ENCODE measurements around the gene OTOGL.

The OTOGL gene

DNA sequence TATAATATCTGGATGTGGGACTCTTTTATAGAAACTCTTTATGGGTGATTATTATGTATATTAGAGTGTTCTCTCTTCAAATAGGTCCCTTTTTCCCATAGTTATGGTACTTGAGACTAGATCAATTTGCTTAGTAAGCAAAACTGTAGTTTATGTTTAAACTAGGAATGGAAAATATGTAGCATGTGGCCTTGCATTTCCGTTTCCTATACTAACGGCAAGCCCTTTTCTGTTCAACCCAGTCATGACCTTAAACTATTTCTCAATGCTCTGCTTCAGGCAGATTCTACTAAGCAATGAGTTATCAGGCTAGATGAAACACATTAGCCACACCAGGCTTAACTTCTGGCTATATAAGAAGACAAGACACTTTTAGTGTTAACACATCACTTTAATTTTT, 84.6 kb downstream of the OTOGL start:
- DNase-seq (ENCODE audit: low read depth): peak; percentile 91
- H3K4me3 ChIP-seq (ENCODE audit: low read depth, low read length): no peak overlapping the region
- TF ChIP-seq, protein P1, sequence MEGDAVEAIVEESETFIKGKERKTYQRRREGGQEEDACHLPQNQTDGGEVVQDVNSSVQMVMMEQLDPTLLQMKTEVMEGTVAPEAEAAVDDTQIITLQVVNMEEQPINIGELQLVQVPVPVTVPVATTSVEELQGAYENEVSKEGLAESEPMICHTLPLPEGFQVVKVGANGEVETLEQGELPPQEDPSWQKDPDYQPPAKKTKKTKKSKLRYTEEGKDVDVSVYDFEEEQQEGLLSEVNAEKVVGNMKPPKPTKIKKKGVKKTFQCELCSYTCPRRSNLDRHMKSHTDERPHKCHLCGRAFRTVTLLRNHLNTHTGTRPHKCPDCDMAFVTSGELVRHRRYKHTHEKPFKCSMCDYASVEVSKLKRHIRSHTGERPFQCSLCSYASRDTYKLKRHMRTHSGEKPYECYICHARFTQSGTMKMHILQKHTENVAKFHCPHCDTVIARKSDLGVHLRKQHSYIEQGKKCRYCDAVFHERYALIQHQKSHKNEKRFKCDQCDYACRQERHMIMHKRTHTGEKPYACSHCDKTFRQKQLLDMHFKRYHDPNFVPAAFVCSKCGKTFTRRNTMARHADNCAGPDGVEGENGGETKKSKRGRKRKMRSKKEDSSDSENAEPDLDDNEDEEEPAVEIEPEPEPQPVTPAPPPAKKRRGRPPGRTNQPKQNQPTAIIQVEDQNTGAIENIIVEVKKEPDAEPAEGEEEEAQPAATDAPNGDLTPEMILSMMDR (conservative IDR thresholded peaks at IDR 0.05; ENCODE audit: low read depth, low read length): no peak

DNA sequence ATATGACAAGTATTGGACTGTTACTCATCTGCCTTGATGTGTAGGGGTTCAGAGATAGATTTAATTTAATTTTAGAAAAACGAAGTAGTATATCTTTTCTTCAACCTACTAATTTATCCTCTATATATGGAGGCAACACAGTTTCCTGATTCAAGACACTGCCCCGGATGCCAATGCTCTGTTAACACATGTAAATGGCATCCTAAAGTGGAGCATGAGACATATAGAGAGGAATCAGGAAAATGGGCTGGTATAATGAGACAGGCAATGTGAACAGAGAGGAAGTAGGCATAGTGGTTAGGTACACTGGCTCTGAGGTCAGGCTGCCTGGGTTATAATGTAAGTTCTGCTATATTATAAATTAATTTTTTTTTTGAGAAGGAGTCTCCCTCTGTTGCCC, 85.6 kb downstream of the OTOGL start:
- H3K4me3 ChIP-seq (ENCODE audit: low read depth, low read length): no peak overlapping the region
- no peak for DNase-seq (ENCODE audit: low read depth)
- TF ChIP-seq, protein P1 (conservative IDR thresholded peaks at IDR 0.05; ENCODE audit: low read depth, low read length): no peak

DNA sequence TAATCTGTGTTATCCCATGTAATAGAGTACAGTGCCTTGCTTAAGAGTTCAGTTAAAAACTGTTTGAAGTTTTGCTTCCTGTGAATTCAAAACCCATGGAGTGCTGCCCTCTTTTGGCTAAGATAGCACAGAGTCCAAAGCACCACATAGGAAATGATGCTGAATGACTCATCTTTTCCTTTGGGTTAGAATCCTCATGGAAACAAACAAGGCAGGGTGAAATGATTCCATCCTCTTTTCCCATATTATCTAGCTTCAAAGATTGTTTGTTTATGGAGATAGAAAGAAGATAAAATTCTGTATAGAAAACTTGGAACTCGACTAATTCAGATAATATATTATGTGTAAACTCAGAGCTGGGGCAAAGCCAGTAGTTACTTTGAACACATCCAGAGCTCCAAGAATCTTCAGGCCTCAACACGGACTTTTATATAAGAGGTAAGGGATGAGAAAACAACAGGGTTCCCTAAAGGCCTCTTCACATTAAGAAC, 87.4 kb downstream of the OTOGL start:
- TF ChIP-seq, protein P1 (conservative IDR thresholded peaks at IDR 0.05; ENCODE audit: low read depth, low read length): peak; percentile 84
- peak; percentile 96 for DNase-seq (ENCODE audit: low read depth)
- H3K4me3 ChIP-seq (ENCODE audit: low read depth, low read length): no peak overlapping the region

DNA sequence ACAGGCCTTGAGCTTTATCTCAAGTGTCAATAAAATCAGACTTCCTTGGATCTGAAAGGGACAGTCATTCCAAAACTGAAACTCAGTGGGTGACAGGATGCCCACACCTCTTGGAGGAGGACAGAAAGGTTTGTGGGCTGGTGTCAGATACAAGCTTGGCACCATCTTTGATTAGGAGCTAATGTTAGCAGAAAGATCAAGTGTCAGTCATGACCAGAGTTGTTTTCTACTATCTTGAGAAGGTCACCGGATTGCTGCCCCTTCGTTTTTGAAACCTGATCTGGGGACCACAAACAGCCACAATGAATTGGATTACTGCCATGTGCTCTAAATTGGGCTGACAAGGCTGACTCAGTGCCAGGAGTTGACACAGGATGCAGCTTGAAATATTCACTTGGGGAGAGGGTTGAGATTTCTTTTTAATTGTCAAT, 88.3 kb downstream of the OTOGL start:
- DNase-seq (ENCODE audit: low read depth): peak; percentile 76
- H3K4me3 ChIP-seq (ENCODE audit: low read depth, low read length): no peak overlapping the region
- TF ChIP-seq, protein P1 (conservative IDR thresholded peaks at IDR 0.05; ENCODE audit: low read depth, low read length): no peak

DNA sequence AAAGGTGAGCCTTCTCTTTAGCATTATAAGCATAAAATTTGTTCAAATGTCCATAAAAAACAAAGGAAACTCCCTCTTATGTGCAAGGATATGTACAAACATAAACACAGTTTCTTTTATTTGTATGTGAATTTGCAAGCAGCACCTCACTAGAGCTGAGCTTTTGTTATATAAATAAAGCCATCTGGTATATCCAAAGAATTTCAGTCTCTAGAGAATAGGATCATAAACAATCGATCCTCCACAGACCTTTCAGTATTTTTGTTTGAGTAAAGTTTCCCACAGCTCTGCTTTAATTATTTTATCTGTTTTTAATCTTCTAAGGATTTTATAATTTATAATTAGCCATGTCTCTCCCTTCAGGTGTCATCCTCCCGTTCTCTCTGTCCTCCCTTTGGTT, 89.2 kb downstream of the OTOGL start:
- no peak overlapping the region for H3K4me3 ChIP-seq (ENCODE audit: low read depth, low read length)
- TF ChIP-seq, protein P1 (conservative IDR thresholded peaks at IDR 0.05; ENCODE audit: low read depth, low read length): no peak
- DNase-seq (ENCODE audit: low read depth): no peak

DNA sequence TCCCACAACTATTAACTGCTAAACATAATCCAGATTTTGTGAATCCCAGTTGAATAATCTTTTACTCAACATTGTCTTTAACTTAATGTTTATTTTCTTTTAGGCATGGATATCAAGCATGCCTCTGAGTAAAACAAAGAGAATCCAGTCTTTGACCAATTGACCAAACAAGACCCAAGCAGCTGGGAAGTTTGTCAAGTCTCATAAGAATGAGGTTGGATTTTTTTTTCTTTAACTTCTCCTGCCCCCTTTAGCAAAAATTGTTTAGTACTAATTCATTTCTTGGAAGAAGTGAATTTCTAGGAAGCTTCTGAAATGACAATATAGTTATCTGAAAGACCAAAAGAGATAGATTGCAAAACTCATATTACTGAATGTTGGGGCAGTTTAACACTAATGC, 89.9 kb downstream of the OTOGL start:
- TF ChIP-seq, protein P1 (conservative IDR thresholded peaks at IDR 0.05; ENCODE audit: low read depth, low read length): no peak
- DNase-seq (ENCODE audit: low read depth): peak; percentile 77
- H3K4me3 ChIP-seq (ENCODE audit: low read depth, low read length): no peak overlapping the region

DNA sequence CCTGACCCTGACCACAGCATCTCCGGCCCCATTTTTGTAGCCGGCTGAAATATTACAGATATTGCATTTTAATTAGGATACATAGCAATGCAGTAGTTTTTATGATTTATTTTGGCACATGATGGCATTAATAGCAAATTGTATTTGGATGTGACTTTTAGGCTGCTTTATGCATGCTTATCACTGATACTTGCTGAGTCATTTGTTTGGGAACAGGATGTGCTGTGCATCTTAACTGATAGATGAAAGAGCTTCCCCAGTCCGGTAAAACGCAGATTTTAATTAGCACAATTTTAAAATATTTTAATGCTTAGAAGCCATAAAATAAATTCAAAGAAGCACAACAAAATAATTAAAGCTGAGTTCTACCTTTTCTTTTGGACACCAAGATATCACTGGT, 90.7 kb downstream of the OTOGL start:
- TF ChIP-seq, protein P1 (conservative IDR thresholded peaks at IDR 0.05; ENCODE audit: low read depth, low read length): no peak
- no peak overlapping the region for H3K4me3 ChIP-seq (ENCODE audit: low read depth, low read length)
- DNase-seq (ENCODE audit: low read depth): peak; percentile 50
